GM10248 (cell line): ENCODE results near the gene ATP5F1E.

Source experiments
- CTCF ChIA-PET: fragments of 300-600 bp; sonication (Branson Sonifier 250); formaldehyde crosslinking; extraction: SDS; loops from one replicate; lab custom pipeline; 2021; ENCODE audit warnings: antibody characterized with exemption; lab: Yijun Ruan, JAX
- POLR2A ChIA-PET: fragments of 350-650 bp; sonication (Branson Sonifier 250); formaldehyde crosslinking; extraction: SDS; loops from one replicate; lab custom pipeline; 2020; ENCODE audit warnings: antibody characterized with exemption; lab: Yijun Ruan, JAX
- DNase-seq: peaks from one replicate; pipeline ENCODE4 v3.0.0; 2012; ENCODE audit errors: extremely low spot score
- CTCF ChIP-seq: IDR thresholded peaks from 2 replicates; pipeline ENCODE4 v1.5.1; 2012; ENCODE audit warnings: mild to moderate bottlenecking, low read depth; ENCODE audit errors: extremely low read depth, missing control alignments, control extremely low read depth

ATP5F1E gene

DNA sequence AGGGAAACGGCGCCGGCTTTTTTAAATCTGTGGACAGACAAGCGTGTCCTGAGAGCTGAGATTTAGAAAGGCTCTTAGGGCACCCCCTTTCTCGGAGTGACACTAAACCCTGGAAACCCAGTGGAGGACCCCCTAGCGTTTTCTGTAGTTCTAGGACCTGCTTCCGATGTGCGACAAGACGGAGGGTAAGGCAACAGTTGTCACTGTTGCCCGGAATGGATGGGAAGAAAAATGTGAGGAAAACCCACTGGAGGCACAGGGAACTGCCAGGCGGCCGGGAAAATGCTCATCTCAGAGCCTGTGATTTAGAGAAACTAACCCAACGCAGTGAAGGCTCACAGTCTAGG, 551 bp upstream of the ATP5F1E start:
- CTCF ChIA-PET: interaction anchor here (1.0 to 2.2 kb wide), 8 partner anchors 10 to 382 kb away, joined by 3 to 10 read pairs (median 4); partner anchors contain the start of genes PRELID3B and STX16
- POLR2A ChIA-PET: interaction anchor here (0.9 to 1.7 kb wide), 11 partner anchors 8 to 146 kb away, joined by 3 to 11 read pairs (median 3); partner anchors contain the start of gene PRELID3B
- no peak for DNase-seq
- TF ChIP-seq CTCF: no peak

GRCh38 chr20:59031564-59032022, 542 bp downstream of the ATP5F1E start:
- no peak for DNase-seq
- ChIA-PET POLR2A (interaction anchor here (1.0 to 1.7 kb wide), 4 partner anchors 14 to 142 kb away, joined by 3 to 11 read pairs (median 8); no protein-coding TSS in a partner anchor), CTCF (interaction anchor here (1.0 to 2.2 kb wide), 6 partner anchors 9 to 145 kb away, joined by 3 to 10 read pairs (median 5); no protein-coding TSS in a partner anchor)
- TF ChIP-seq CTCF: no peak

- ChIA-PET CTCF (interaction anchor here (1.0 to 2.2 kb wide), 6 partner anchors 10 to 145 kb away, joined by 3 to 10 read pairs (median 5); no protein-coding TSS in a partner anchor), POLR2A (interaction anchor here (1.7 kb wide), 1 partner anchor 142 kb away, joined by 11 read pairs; no protein-coding TSS in a partner anchor)
- DNase-seq: no peak
Measured at GRCh38 chr20:59030911-59031563, 1.1 kb downstream of the ATP5F1E start.

GRCh38 chr20:59028812-59029211, 3.3 kb downstream of the ATP5F1E start:
- POLR2A ChIA-PET: no interaction called here
- no peak for TF ChIP-seq CTCF
- CTCF ChIA-PET: interaction anchor here (0.9 to 1.0 kb wide), 2 partner anchors 8 to 159 kb away, joined by 3 to 4 read pairs; no protein-coding TSS in a partner anchor
- no peak for DNase-seq

More at GRCh38 chr20:59030911-59031563, 1.1 kb downstream of the ATP5F1E start:
- TF ChIP-seq CTCF: no peak

- POLR2A ChIA-PET: no interaction called here
- DNase-seq: no peak
Measured at GRCh38 chr20:59027741-59028320, 4.3 kb downstream of the ATP5F1E start.

More at GRCh38 chr20:59027741-59028320, 4.3 kb downstream of the ATP5F1E start:
- CTCF ChIA-PET: interaction anchor here (1.0 kb wide), 1 partner anchor 8 kb away, joined by 4 read pairs; the partner anchor contains the start of gene TUBB1
- TF ChIP-seq CTCF: no peak
